GM12878 (cell line): ENCODE measurements around the gene TYW1B.
"Not testable (repeated sequence)": the region's sequence is repeated elsewhere in the genome, so short reads cannot be mapped to it uniquely, and the experiment has no call there.

ENCODE experiments used
- ELK1 ChIP-seq: IDR thresholded peaks from 2 replicates; pipeline ENCODE4 v1.6.1; 2012; ENCODE audit warnings: low read depth, low read length, improper control_type of control experiment
- FOXM1 ChIP-seq: IDR thresholded peaks from 2 replicates; pipeline ENCODE4 v1.6.1; 2012; ENCODE audit warnings: low read depth, mild to moderate bottlenecking, inconsistent platforms, low read length, moderate library complexity
- NR2C2 ChIP-seq: IDR thresholded peaks from 2 replicates; pipeline ENCODE4 v1.6.1; 2011; ENCODE audit warnings: borderline replicate concordance, low read depth; ENCODE audit not compliant: control insufficient read depth, insufficient read length
- POLR2A ChIP-seq: IDR thresholded peaks from 2 replicates; pipeline ENCODE4 v1.6.1; 2011; ENCODE audit warnings: low read depth, mild to moderate bottlenecking, low read length
- ZNF274 ChIP-seq: IDR thresholded peaks from one replicate; pipeline ENCODE4 v1.8.0; 2011; ENCODE audit not compliant: insufficient read length, insufficient read depth
- TF ChIP-seq, protein P1 (sequence below): IDR thresholded peaks from 2 replicates; pipeline ENCODE4 v1.6.1; 2012; ENCODE audit warnings: low read depth, low read length, improper control_type of control experiment

GRCh38 chr7:72531048-72531447, 297.0 kb downstream of the TYW1B start:
- TF ChIP-seq ZNF274, NR2C2, ELK1, POLR2A, FOXM1: not testable (repeated sequence)
- TF ChIP-seq, protein P1, sequence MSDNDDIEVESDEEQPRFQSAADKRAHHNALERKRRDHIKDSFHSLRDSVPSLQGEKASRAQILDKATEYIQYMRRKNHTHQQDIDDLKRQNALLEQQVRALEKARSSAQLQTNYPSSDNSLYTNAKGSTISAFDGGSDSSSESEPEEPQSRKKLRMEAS: not testable (repeated sequence)
